HG03064 (cell line): ENCODE measurements around the gene PI3.
"Not testable (repeated sequence)": the region's sequence is repeated elsewhere in the genome, so short reads cannot be mapped to it uniquely, and the experiment has no call there.

Experiments
- ATAC-seq: cut with Tn5 transposase; IDR thresholded peaks from one replicate; pipeline ENCODE4 v1.9.1; 2021; ENCODE audit warnings: low read depth; ENCODE audit not compliant: unreplicated experiment

Gene PI3, protein sequence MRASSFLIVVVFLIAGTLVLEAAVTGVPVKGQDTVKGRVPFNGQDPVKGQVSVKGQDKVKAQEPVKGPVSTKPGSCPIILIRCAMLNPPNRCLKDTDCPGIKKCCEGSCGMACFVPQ

DNA sequence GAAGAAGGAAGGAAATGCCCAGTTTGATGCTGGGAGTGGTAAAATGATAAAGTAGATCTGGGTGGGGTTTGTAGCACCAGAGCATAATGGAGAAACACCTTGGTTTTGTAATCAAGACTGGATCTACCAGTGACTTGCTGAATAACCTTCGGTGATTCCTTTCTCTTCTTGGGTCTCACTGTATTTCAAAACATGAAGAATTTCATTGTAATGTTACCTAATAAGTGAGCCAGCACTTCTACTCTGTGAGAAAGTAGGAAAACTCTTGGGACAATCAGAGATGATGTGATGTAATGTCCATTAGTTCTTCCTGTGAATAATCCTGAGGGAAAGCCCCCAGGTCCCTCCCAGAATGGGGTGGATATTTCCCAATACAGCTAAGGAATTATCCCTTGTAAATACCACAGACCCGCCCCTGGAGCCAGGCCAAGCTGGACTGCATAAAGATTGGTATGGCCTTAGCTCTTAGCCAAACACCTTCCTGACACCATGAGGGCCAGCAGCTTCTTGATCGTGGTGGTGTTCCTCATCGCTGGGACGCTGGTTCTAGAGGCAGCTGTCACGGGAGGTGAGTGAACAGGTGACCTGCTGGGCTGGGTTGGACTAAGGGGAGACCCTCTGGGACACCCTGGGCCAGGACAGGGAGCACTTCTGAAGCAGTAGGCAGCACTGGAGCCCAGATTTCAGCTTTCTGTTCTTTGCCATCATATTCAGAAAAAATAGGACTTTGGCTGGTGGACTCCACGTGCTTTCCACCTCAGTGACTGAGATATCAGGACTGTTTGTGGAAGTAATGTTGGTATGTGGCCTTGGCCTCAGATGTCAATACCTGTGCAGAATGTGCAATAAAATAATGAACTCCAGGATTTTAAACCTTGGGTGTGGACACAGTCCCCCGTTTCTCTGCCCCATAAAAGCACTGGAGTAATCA lies at the start of gene PI3:
TSS of gene PI3 (plus strand) at position 469 of the 931 bp plus-strand sequence. CDS start at position 490, 21 bp downstream.
- no peak for ATAC-seq

DNA sequence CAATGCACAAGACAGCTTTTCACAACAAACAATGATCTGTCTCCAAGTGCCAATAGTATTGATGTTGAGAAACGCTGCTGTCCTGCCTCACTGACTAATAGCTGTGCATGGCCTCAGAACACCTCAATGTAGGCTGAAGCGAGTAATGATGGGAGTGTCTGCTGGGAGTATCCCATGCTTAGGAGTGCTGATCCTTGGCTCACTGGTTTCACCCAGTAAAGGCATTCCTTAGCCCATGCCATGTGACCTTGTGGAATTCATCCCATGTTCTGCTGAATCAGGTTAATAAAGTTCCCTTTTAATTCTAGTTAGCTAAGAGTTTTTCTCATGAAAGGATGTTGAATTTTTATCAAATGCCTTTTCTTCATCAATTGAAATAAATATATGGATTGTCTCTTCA lies 46.6 kb upstream of the PI3 start:
- ATAC-seq = no peak

DNA sequence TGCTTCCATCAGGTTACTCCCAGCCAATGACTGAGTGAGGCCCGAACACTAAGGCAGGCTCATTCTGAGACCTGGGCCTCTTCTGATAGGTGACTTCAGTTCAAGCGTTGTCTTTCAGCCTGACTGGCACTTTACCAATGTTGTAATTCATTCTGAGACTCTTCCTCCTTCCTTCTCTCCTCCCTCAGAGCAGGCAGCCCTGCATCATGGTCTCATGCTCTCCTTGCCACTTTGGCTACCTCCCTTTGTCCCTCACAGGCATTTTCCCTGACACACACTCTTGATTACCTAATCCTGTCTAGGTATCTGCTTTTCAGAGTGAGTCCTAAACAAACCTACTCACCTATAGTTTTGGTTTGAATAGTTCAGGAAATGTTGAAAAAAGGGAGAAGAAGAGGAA lies 37.8 kb upstream of the PI3 start:
- ATAC-seq = no peak

DNA sequence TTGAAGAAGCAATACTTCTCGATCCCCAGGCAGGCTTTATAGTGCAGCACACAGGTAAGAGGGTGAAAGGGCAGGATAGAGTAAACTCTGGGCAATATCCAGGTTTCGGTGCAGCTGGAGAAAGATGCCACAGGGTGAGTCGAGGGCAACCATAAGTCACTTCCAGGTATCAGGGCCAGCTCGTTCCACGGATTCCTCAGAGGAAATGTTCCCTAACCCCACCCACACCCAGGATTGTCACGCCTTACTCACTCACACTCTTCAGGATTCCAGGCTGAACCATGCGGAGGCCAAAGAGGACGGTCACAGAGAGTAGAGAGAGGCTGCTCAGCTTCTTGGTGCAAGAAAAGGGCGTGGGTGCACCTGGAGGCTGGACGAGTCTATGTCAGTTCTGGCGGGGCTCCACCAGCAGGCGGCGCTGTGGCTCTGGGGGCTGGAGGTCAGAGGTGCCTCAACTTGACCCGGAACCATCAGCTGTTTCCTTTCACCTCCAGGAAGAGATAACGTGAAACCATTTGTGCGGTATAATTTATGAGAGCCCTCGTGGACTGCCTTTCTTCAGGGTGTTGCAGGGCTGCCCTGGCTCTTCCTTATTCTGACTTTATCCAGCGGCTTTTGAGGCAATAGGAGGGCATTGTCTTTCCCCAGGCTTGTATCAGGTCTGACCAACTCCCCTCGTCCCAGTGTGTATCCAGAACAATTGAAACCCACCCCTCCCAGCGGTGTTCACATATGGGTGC lies 36.0 kb upstream of the PI3 start:
- no peak for ATAC-seq

DNA sequence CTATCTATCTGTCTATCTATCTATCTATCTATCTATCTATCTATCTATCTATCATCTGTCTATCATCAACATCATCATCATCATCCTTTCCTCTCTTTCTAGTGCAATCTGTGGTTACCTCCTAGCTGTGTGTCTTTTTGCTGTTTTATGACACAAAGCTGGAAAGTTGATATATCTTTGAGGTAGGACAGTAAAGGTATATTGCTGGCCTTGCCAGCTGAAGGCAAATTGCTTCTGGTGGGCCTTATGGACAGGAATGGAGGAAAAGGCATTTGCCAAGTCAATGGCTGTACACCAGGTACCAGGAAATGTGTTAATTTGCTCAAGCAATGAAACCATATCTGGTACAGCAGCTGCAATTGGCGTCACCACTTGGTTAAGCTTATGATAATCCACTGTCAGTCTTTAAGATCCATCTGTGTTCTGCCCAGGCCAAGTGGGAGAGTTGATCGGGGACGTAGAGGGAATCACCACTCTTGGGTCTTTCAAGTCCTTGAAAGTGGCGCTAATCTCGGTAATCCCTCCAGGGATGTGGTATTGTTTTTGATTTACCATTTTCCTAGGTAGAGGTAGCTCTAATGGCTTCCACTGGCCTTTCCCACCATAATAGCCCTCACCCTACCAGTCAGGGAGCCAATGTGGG lies 34.8 kb upstream of the PI3 start:
- not testable (repeated sequence) for ATAC-seq

DNA sequence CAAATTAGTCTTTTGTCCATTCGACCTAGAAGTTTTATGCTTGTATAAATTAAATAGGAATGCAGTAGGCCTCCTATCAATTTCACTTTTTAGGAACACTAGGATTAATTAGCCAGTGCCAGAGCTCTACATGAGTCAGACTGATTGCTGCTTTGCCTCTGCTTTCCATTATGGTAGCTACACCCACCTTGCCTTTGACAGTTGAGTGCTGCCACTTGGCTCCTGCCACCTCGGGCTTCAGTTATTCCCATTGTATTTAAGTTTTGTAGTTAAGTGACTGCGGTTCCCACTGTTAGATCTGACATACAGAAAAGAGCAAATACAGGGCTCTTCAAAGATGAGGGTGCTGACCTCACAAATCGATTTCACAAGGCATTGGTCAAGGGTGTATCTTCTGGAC lies 33.9 kb upstream of the PI3 start:
- ATAC-seq = no peak

DNA sequence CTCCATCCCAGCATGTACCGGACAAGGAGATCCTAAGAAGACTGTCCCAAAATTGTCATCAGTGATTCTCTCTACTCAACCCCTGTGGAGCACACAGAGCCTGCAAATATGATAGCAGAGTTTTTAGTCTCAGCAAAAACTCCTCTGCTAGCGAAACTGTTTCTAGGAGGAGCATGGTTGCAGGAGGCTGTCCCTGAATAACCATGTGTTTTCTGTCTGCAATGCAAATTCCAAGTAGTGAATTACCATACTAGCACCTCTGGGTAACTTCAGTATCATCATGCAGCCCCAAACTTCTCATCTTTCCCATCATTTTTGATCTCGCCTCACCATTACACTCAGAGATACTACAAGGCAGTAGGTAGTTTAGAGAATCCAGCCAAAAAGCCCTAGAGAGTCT lies 25.6 kb upstream of the PI3 start:
- no peak for ATAC-seq

DNA sequence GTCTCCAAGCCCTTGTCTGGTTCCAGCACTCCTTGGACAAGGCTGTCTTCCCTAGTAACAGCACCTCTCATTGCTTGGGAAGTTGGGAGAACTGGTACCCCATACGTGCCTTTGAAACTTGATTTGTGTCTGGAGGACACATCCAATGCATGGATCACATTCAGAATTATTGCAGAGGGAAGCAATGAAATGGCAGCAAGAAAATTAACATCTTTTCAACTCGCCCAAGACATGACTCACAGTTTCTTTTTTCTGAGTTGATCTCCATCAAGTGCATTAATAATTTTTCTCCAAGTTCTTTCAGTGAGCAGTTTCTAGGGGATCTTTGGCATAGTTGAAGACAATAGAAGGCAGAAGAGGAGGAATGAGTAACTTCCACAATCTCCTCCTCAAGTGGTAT lies 22.3 kb upstream of the PI3 start:
- ATAC-seq = no peak

DNA sequence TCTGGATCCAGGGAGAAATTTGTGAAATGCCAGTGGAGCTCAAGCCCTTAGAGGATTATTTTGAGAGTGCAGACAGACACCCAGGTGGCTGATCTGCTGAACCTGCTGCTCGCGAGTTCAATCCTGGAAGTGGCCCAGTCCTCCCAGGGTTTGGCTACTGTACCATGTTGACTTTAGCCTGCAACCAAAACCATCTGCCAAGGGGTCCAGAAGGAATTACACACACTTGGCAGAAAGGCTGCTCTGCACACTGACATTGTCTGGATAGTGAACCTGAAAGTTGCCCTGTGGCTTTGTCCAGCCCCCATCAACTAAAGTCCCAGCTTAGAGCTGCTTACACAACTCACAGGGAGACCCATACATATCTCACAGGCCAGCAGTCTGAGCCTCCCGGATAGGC lies 21.6 kb upstream of the PI3 start:
- no peak for ATAC-seq

DNA sequence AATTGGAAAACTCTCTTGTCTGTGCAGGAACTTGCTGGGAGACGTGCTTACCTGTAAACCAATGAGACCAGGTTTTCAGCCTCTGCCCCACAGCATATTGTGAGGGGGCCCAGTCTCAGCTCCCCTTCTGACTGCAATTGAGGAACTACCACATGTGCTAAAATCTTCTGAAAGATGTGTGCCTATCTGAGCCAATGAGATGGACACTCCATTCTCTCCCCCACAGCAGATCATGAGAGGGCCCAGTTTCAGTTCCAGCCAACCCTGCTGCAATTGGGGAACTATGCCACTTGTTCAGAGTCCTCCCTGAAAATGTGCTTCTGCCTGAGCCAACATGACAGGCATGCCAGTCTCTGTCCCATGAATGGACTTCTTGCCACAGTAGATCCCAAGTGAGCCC lies 20.9 kb upstream of the PI3 start:
- no peak for ATAC-seq

DNA sequence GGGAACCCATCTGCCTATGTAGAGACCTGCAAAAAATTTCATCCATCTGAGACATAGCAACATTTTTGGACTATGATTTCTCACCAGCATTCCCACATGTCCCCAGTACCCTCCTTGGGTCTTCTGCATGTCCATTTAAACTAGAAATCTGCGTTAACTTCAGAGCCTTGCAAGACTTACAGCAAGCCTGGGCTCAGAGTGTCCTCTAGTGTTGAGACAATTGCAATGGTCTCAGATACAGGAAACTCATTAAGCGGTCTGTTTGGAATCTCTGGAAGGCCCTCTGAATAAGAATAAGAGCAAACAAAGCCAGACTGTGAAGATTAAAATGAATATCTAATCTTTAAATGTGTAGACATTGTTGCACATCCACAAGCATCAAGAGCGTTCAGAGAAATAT lies 20.5 kb upstream of the PI3 start:
- ATAC-seq = no peak

DNA sequence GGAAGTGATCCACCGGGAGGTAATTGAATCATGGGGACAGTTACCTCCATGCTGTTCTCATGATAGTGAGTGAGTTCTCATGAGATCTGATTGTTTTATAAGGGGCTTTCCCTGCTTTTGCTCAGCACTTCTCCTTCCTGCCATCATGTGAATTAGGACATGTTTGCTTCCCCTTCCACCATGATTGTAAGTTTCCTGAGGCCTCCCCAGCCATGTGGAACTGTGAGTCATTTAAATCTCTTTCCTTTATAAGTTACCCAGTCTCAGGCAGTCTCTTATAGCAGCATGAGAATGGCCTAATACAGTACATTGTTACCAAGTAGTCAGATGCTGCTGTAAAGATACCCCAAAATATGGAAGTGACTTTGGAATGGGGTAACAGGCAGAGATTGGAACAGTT lies 19.9 kb upstream of the PI3 start:
- not testable (repeated sequence) for ATAC-seq

DNA sequence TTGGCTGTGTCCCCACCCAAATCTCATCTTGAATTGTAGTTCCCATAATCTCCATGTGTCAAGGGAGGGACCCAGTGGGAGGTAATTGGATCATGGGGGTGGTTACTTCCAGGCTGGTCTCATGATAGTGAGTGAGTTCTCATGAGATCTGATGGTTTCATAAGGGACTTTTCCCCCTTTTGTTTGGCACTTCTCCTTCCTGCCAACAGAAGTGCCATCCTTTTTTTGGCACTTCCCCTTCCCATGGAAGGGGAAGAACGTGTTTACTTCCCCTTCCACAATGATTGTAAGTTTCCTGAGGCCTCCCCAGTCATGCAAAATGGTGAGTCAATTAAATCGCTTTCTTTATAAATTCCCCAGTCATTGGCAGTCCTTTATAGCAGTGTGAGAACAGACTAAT lies 18.0 kb upstream of the PI3 start:
- ATAC-seq = no peak

DNA sequence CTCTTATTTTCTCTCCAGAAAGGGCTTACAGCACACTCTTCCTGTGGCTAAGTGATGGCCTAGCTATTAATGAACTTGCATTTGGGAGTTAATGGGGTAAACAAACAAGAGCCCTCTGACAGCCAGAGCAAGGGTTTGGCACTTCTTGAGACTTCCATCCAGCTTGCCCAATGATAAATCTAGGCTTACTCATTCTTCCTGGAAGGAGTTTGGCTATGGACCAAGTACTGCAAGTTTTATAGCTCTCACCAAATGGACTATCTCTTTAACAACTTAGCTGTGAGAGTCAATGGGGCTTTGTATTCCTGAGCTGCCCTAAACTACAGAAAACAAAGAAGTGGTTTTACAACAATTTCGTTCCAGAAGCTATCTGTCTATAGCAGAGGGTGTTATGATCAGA lies 16.7 kb upstream of the PI3 start:
- ATAC-seq = no peak

DNA sequence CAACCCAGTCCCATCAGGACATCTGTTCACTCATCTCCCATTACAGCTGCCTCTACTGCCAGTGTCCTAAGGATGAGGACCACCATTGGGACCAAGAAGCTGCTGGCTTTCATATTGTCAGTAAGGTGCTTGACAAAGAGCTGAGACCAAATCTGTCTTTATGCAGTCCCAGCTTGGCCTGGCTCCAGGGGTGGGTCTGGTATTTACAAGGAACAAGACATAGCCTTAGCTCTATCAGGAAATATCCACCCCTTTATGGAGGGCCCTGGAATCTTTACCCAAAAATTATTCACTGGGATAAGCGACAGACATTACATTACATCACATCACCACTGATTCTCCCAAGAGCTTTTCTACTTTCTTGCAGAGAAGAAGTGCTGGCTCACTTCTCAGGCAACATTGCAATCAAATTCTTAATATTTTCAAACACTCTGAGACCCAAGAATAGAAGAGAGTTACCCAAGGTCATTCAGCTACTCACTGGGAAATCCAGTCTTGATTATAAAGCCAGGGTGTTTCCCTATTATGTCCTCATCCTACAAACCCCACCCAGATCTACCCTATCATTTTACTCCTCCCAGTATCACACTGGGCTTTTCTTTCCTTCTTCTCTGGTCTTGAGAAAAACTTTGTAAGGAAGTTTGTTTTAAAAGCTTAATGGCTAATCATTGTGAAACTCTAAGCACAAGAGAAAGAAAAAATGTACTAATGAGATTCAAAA lies 11.5 kb upstream of the PI3 start:
- no peak for ATAC-seq

DNA sequence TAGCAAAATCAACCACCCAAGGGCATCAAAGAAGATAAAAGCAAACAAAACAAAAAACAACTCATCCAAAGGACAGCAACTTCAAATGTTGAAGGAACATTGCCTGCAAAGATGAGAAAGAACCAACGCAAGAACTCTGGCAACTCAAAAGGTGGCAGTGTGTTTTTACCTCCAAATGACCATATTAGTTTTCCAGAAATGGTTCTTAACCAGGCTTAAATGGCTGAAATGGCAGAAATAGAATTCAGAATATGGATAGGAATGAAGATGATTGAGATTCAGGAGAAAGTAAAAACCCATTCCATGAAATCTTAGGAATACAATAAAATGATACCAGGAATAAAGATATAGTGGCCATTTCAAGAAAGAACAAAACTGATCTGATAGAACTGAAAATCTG lies 9.8 kb upstream of the PI3 start:
- ATAC-seq = no peak

DNA sequence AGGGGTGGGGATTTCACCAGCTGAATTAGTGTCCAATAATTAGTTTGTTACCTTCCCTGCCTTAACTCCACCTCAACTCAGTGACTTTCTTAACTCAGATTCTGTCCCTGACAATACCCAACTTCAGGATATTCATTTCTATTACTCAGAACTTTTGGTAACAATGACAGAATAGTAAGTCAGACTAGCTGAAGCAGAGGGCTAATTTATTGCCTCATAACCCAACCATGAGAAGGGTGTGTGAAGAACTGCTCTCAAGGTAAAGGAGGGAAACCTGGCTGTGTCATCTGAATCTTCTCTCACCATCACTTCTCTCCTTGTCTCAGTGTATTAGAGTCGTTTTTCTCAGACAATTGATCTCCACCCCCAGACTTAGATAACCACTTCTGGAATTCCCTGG lies 1.2 kb upstream of the PI3 start:
- no peak for ATAC-seq

DNA sequence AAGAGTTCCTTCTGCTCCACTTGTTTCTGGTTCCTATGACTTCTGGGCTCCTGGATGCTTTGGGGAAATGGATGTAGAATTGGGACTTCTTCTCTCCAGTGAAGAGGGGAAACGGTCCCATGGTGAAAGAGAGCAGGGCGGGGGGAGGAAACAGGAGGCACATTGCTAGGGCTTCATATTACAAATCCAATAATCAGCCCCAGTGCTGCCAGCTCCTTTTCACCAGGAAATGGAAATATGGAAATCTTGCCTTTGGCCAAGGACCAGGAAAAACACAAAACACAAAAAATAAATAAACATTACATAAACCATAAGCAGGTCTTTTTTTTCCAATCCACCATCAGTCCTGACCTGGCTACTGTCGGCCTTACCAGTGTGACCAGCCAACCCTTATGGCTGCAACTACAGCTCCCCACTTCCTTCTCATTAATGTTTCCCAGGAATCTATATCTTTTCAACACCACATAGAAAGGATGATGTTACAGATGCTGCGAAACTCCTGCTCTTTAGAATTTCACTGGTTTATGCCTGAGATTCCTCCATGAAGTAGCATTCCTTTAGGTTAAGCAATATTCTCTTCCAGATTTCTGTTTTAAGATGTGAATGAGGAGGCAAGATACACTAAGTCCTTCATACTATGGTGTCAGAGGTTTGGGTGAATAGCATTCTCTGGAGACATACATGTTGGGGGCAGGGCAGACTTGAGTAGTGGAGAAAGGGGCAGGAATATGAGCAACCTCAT lies 2.0 kb downstream of the PI3 start:
- ATAC-seq = no peak

DNA sequence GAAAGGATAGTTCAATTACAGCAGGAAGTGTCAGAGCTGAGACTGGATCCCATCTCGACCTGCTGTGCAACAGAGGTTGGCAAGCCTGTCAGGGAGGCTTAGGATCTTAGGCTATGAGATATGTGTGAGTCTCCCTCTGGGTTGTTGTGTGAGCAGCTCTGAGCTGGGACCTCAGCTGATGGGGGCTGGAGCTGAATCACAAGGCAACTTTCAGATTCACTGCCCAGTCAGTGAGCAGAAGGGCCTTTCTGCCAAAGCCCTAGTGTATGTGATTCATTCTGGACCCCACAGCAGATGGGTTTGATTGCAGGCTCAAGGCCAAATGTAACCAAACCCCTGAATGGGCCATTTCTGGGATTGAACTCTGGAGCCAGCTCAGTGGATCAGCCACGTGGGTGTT lies 4.5 kb downstream of the PI3 start:
- ATAC-seq = no peak

DNA sequence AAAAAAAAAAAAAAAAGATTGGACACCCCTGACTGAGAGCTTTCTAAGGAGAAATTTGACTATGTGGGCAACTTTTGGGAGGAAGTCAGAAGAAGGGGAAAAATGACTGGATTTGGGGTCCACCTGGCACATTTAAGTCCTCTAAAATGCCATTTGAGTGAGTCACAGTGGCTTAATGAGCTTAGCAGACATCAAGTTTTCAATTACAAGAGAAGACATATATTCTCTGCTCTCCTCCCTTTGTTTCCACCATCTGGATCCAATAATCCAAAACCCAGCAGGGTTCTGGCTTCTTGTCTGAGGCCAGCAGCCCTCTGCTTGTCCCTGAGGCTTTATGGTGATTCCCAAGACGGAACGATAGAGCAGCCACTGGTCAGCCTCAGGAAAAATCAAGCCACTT lies 6.9 kb downstream of the PI3 start:
- no peak for ATAC-seq
